ENCODE data around the gene RIPOR2.

GRCh38 chr6:24922814-24923213 lies 12.9 kb downstream of the RIPOR2 start:
- TF ChIP-seq GATA2 (IDR thresholded peaks at IDR 0.05; ENCODE audit: low read depth, low read length), result no peak
- no peak for TF ChIP-seq GATA3 (IDR thresholded peaks at IDR 0.05; ENCODE audit: low read depth, low read length)

Measured in SH-SY5Y (cell line).